B cell (primary cell): Measurements from ENCODE around the gene DPYD. TPM values are rescaled to one million over a fixed set of nuclear protein-coding genes. Genes with fewer than 3 reads are reported as not detected.

ENCODE experiments used
- ATAC-seq: fragments of 200-7000 bp; cut with Tn5 transposase; one replicate; pipeline ENCODE4 v1.10.0; 2021; ENCODE audit warnings: low read depth, mild to moderate bottlenecking, moderate number of reproducible peaks, moderate library complexity
- CTCF ChIA-PET: fragments of 350-600 bp; sonication (Branson Sonifier 250); formaldehyde crosslinking; loops from one replicate; lab custom pipeline; 2021; ENCODE audit warnings: antibody characterized with exemption, inconsistent platforms; lab: Charles Lee
- POLR2A ChIA-PET: fragments of 350-600 bp; sonication (Branson Sonifier 250); formaldehyde crosslinking; loops from one replicate; lab custom pipeline; 2021; ENCODE audit warnings: antibody characterized with exemption; lab: Charles Lee
- DNase-seq: peaks from one replicate; pipeline ENCODE4 v3.0.0; 2013
- H2AFZ ChIP-seq: 2 replicates; pipeline ENCODE4 v1.6.1; 2012; ENCODE audit warnings: mild to moderate bottlenecking, low read depth, low read length; ENCODE audit not compliant: insufficient read depth, poor library complexity, severe bottlenecking
- H3K27ac ChIP-seq, 2 donors: 1 replicate in 1 of 2; 2 replicates in 1 of 2; pipeline ENCODE4 v1.5.1; 2012 to 2013; ENCODE audit warnings: low read length in 2 of 2, mild to moderate bottlenecking in 2 of 2, moderate library complexity in 1 of 2
- H3K27me3 ChIP-seq, 4 experiments: fragments of 200-600 bp in 1 of 4; sonication (generic) in 1 of 4; replicated peaks in 1 of 4; 1 replicate in 2 of 4; 2 replicates in 2 of 4; pipeline versions ENCODE4 v1.6.1 to v1.7.0; 2013 to 2016; ENCODE audit warnings: low read length in 3 of 4, mild to moderate bottlenecking in 2 of 4, mixed read lengths in 1 of 4, moderate library complexity in 1 of 4; ENCODE audit not compliant: insufficient read depth in 4 of 4, control insufficient read depth in 3 of 4; ENCODE audit errors: control extremely low read depth in 1 of 4
- H3K36me3 ChIP-seq, 2 experiments: replicated peaks in 1 of 2; 1 replicate in 1 of 2; 2 replicates in 1 of 2; pipeline versions ENCODE4 v1.6.1 to v1.7.1; 2013; ENCODE audit warnings: low read length in 1 of 2; ENCODE audit not compliant: insufficient read depth in 2 of 2, control insufficient read depth in 1 of 2; ENCODE audit errors: control extremely low read depth in 1 of 2, extremely low read depth in 1 of 2
- H3K4me1 ChIP-seq, 2 donors: fragments of 200-600 bp in 1 of 2; sonication (generic) in 1 of 2; 1 replicate in 1 of 2; 2 replicates in 1 of 2; pipeline versions ENCODE4 v1.5.1 to v1.6.1; 2013 to 2017; ENCODE audit warnings: low read length in 2 of 2; ENCODE audit not compliant: control insufficient read depth in 2 of 2, insufficient read depth in 2 of 2
- H3K4me2 ChIP-seq: replicated peaks from 2 replicates; pipeline ENCODE3; 2012; ENCODE audit warnings: mild to moderate bottlenecking, low read depth, low read length; ENCODE audit not compliant: poor library complexity, severe bottlenecking
- H3K4me3 ChIP-seq, 5 experiments: fragments of 200-600 bp in 1 of 5; sonication (generic) in 1 of 5; 1 replicate in 3 of 5; 2 replicates in 2 of 5; pipeline versions ENCODE4 v1.5.1 to v1.7.0; 2011 to 2016; ENCODE audit warnings: low read length in 4 of 5, mild to moderate bottlenecking in 4 of 5, low read depth in 2 of 5, control low read depth in 1 of 5, moderate library complexity in 1 of 5; ENCODE audit not compliant: insufficient read depth in 1 of 5; ENCODE audit errors: control extremely low read depth in 1 of 5, extremely low read depth in 1 of 5
- H3K79me2 ChIP-seq: fragments of 200-600 bp; sonication (generic); one replicate; pipeline ENCODE4 v1.6.0; 2016; ENCODE audit warnings: low read length; ENCODE audit not compliant: control insufficient read depth, insufficient read depth
- H3K9ac ChIP-seq: fragments of 200-600 bp; sonication (generic); 2 replicates; pipeline ENCODE4 v1.6.1; 2017; ENCODE audit warnings: mild to moderate bottlenecking, low read length, moderate library complexity
- H3K9me3 ChIP-seq, 3 donors: one replicate each; pipeline versions ENCODE4 v1.6.1 to v1.7.1; 2013; ENCODE audit warnings: low read length in 2 of 3; ENCODE audit not compliant: control insufficient read depth in 2 of 3, insufficient read depth in 1 of 3; ENCODE audit errors: control extremely low read depth in 1 of 3
- H4K20me1 ChIP-seq: 2 replicates; pipeline ENCODE4 v1.6.0; 2012; ENCODE audit warnings: mild to moderate bottlenecking, low read length; ENCODE audit not compliant: insufficient read depth, control insufficient read depth, poor library complexity, severe bottlenecking
- H3K27ac Mint-ChIP-seq: one replicate; pipeline ENCODE4 v1.8.0; 2021; ENCODE audit warnings: mixed read lengths
- H3K27me3 Mint-ChIP-seq: one replicate; pipeline ENCODE4 v1.8.0; 2021; ENCODE audit warnings: mixed read lengths
- H3K4me1 Mint-ChIP-seq: one replicate; pipeline ENCODE4 v1.8.0; 2021; ENCODE audit warnings: mixed read lengths
- H3K4me3 Mint-ChIP-seq: one replicate; pipeline ENCODE4 v1.8.0; 2021; ENCODE audit warnings: mixed read lengths
- H3K9me3 Mint-ChIP-seq: one replicate; pipeline ENCODE4 v1.8.0; 2022; ENCODE audit warnings: mixed read lengths; ENCODE audit not compliant: insufficient read depth
- CTCF ChIP-seq: fragments of 200-600 bp; IDR thresholded peaks from one replicate; pipeline ENCODE4 v1.8.0; 2022; ENCODE audit warnings: antibody characterized with exemption, mild to moderate bottlenecking
- EZH2 ChIP-seq: IDR thresholded peaks from 2 replicates; pipeline ENCODE4 v1.6.1; 2012; ENCODE audit warnings: borderline replicate concordance, low read depth, mild to moderate bottlenecking, moderate library complexity, low read length; ENCODE audit not compliant: insufficient read depth, poor library complexity, severe bottlenecking
- WGBS: methylation state at CpG from one replicate; pipeline ENCODE4 v1.1.5; 2013; ENCODE audit warnings: missing lambda C conversion rate; ENCODE audit not compliant: insufficient coverage; 5-methylcytosine and 5-hydroxymethylcytosine counted together
- intact Hi-C: fragments of 100-400 bp; cut with micrococcal nuclease; formaldehyde crosslinking; loops from one replicate; pipeline ENCODE4 v1.10.0; 2022
- polyA plus RNA-seq: library from polyadenylated mRNA; depleted of rRNA; stranded (reverse); fragments of >200 nt; gene quantifications from 2 replicates; pipeline ENCODE4 v1.2.3, GENCODE V29; 2012
- total RNA-seq, 2 donors: library from RNA; stranded (reverse); fragments of 120-200 nt in 1 of 2; gene quantifications; 1 replicate in 1 of 2; 2 replicates in 1 of 2; pipeline versions ENCODE4 v1.2.3 to v1.2.4, GENCODE V29; 2013 to 2022

Gene DPYD
- total and polyA plus RNA-seq, 2 donors (not counting 1 experiment from before 2014, with no cell fraction given), result 4.2 to 19.0 TPM

- H3K27me3 ChIP-seq, result no peaks in the 10 kb centered on the region
- H3K36me3 ChIP-seq, result no peaks in the 10 kb centered on the region
- no peak overlapping the region for H3K9ac ChIP-seq
- H3K27ac ChIP-seq, result no peak overlapping the region
- intact Hi-C loops, result no loop called here
- H3K4me2 ChIP-seq, result no peak overlapping the region
- Mint-ChIP-seq H3K27ac (no peak overlapping the region), H3K9me3 (no peaks in the 10 kb centered on the region), H3K27me3 (no peaks in the 10 kb centered on the region), H3K4me1 (no peaks in the 10 kb centered on the region), H3K4me3 (no peak overlapping the region)
- DNase-seq (no peak), ATAC-seq (no peak)
- ChIA-PET CTCF (no interaction called here), POLR2A (no interaction called here)
- no peaks in the 10 kb centered on the region for H4K20me1 ChIP-seq
- no peak overlapping the region for H2AFZ ChIP-seq
- TF ChIP-seq CTCF (no peak), EZH2 (no peak)
- H3K4me1 ChIP-seq, result no peaks in the 10 kb centered on the region
- WGBS, result 78% methylated on average over 3 of the region's 5 CpGs
- H3K79me2 ChIP-seq, result no peaks in the 10 kb centered on the region
- no peak overlapping the region for H3K4me3 ChIP-seq
- H3K9me3 ChIP-seq, result no peaks in the 10 kb centered on the region
Observed at GRCh38 chr1:97603776-97604175, 317.1 kb downstream of the DPYD start.

GRCh38 chr1:97603218-97603617 is 317.6 kb downstream of the DPYD start:
- ChIA-PET CTCF (no interaction called here), POLR2A (no interaction called here)
- no CpG with 5 or more reads among the region's 3 CpGs for WGBS

More at GRCh38 chr1:97603218-97603617, 317.6 kb downstream of the DPYD start:
- no peaks in the 10 kb centered on the region for H3K4me1 ChIP-seq
- H3K27ac ChIP-seq, result no peak overlapping the region
- Mint-ChIP-seq H3K4me1 (no peaks in the 10 kb centered on the region), H3K27me3 (no peaks in the 10 kb centered on the region), H3K4me3 (no peak overlapping the region), H3K27ac (no peak overlapping the region), H3K9me3 (no peaks in the 10 kb centered on the region)
- H3K4me3 ChIP-seq, result no peak overlapping the region
- no peaks in the 10 kb centered on the region for H3K79me2 ChIP-seq
- TF ChIP-seq CTCF (no peak), EZH2 (no peak)
- no peaks in the 10 kb centered on the region for H3K27me3 ChIP-seq
- no peak overlapping the region for H3K9ac ChIP-seq
- intact Hi-C loops, result no loop called here
- no peaks in the 10 kb centered on the region for H3K9me3 ChIP-seq
- ATAC-seq (no peak), DNase-seq (no peak)
- H2AFZ ChIP-seq, result no peak overlapping the region
- no peak overlapping the region for H3K4me2 ChIP-seq
- no peaks in the 10 kb centered on the region for H4K20me1 ChIP-seq
- no peaks in the 10 kb centered on the region for H3K36me3 ChIP-seq
